HG03565 (cell line): ENCODE measurements around the gene BORCS5.
"Not testable (repeated sequence)": the region's sequence is repeated elsewhere in the genome, so short reads cannot be mapped to it uniquely, and the experiment has no call there.

ENCODE experiments used
- ATAC-seq: cut with Tn5 transposase; IDR thresholded peaks from one replicate; pipeline ENCODE4 v1.9.1; 2021; ENCODE audit warnings: mild to moderate bottlenecking, moderate library complexity; ENCODE audit not compliant: unreplicated experiment

Gene BORCS5

GRCh38 chr12:12453635-12454034 is 96.8 kb downstream of the BORCS5 start:
- ATAC-seq, result no peak

GRCh38 chr12:12454315-12454714 is 97.4 kb downstream of the BORCS5 start:
- ATAC-seq, result no peak

- ATAC-seq, result no peak
Observed at GRCh38 chr12:12456637-12457036, 99.8 kb downstream of the BORCS5 start.

GRCh38 chr12:12460935-12461922 is 104.4 kb downstream of the BORCS5 start:
- ATAC-seq, result no peak

- ATAC-seq, result no peak
Observed at GRCh38 chr12:12461923-12462315, 105.0 kb downstream of the BORCS5 start.

GRCh38 chr12:12465522-12465921 is 108.6 kb downstream of the BORCS5 start:
- no peak for ATAC-seq

- ATAC-seq, result no peak
Observed at GRCh38 chr12:12466157-12466556, 109.3 kb downstream of the BORCS5 start.

- ATAC-seq, result no peak
Observed at GRCh38 chr12:12467264-12467663, 110.4 kb downstream of the BORCS5 start.

GRCh38 chr12:12467688-12468261 is 110.9 kb downstream of the BORCS5 start:
- no peak for ATAC-seq

- ATAC-seq, result no peak
Observed at GRCh38 chr12:12468575-12468974, 111.7 kb downstream of the BORCS5 start.

GRCh38 chr12:12469386-12469785 is 112.5 kb downstream of the BORCS5 start:
- ATAC-seq, result no peak

GRCh38 chr12:12470751-12471306 is 114.0 kb downstream of the BORCS5 start:
- no peak for ATAC-seq

GRCh38 chr12:12471982-12472961 is 115.4 kb downstream of the BORCS5 start:
- not testable (repeated sequence) for ATAC-seq

- no peak for ATAC-seq
Observed at GRCh38 chr12:12473223-12473622, 116.3 kb downstream of the BORCS5 start.

GRCh38 chr12:12474471-12474928 is 117.6 kb downstream of the BORCS5 start:
- no peak for ATAC-seq

- ATAC-seq, result peak; percentile 93
Observed at GRCh38 chr12:12474931-12475795, 118.3 kb downstream of the BORCS5 start.

GRCh38 chr12:12476857-12477531 is 120.1 kb downstream of the BORCS5 start:
- ATAC-seq, result no peak

GRCh38 chr12:12477532-12477890 is 120.6 kb downstream of the BORCS5 start:
- no peak for ATAC-seq

- no peak for ATAC-seq
Observed at GRCh38 chr12:12480074-12480473, 123.2 kb downstream of the BORCS5 start.
